Neuronal stem cell (in vitro differentiated cells): ENCODE data around the gene ACOT11.
A peak's percentile ranks its signal among the peaks of the same experiment; 100 is the strongest.

Experiments
- DNase-seq: peaks from one replicate; pipeline ENCODE4 v3.0.0-alpha.2; 2013; ENCODE audit warnings: low spot score
- H2AFZ ChIP-seq: one replicate; pipeline ENCODE4 v1.6.1; 2013; ENCODE audit warnings: mild to moderate bottlenecking, low read length, inconsistent platforms
- H2AK5ac ChIP-seq: 2 replicates; pipeline ENCODE4 v1.6.1; 2013; ENCODE audit warnings: low read depth, mild to moderate bottlenecking, inconsistent platforms, low read length, moderate library complexity, mixed read lengths
- H2BK120ac ChIP-seq: 2 replicates; pipeline ENCODE4 v1.6.1; 2013; ENCODE audit warnings: low read depth, mild to moderate bottlenecking, inconsistent platforms, low read length, moderate library complexity, mixed read lengths
- H2BK12ac ChIP-seq: one replicate; pipeline ENCODE4 v1.6.1; 2013; ENCODE audit warnings: low read length, inconsistent platforms
- H2BK15ac ChIP-seq: 2 replicates; pipeline ENCODE4 v1.6.1; 2013; ENCODE audit warnings: mild to moderate bottlenecking, low read length, inconsistent platforms, mixed read lengths
- H2BK5ac ChIP-seq: one replicate; pipeline ENCODE4 v1.6.1; 2013; ENCODE audit warnings: inconsistent platforms, mild to moderate bottlenecking, low read length, moderate library complexity
- H3K14ac ChIP-seq: one replicate; pipeline ENCODE4 v1.6.1; 2013; ENCODE audit warnings: low read length, inconsistent platforms
- H3K18ac ChIP-seq: 2 replicates; pipeline ENCODE4 v1.6.1; 2013; ENCODE audit warnings: low read length, inconsistent platforms
- H3K23ac ChIP-seq: 2 replicates; pipeline ENCODE4 v1.6.1; 2013; ENCODE audit warnings: low read depth, mild to moderate bottlenecking, mixed read lengths, low read length, inconsistent platforms; ENCODE audit not compliant: poor library complexity
- H3K27ac ChIP-seq: replicated peaks from 3 replicates; pipeline ENCODE4 v1.5.1; 2013; ENCODE audit warnings: low read length, inconsistent platforms
- H3K27me3 ChIP-seq, 3 experiments: 2 replicates each; pipeline ENCODE4 v1.6.1; 2013; ENCODE audit warnings: low read length in 3 of 3, mild to moderate bottlenecking in 2 of 3, inconsistent platforms in 1 of 3, low read depth in 1 of 3, mixed read lengths in 1 of 3, moderate library complexity in 1 of 3; ENCODE audit not compliant: control insufficient read depth in 3 of 3, insufficient read depth in 3 of 3
- H3K36me3 ChIP-seq, 2 donors: replicated peaks in 1 of 2; 2 replicates each; pipeline ENCODE4 v1.6.1; 2013; ENCODE audit warnings: low read length in 2 of 2; ENCODE audit not compliant: control insufficient read depth in 2 of 2, insufficient read depth in 2 of 2
- H3K4ac ChIP-seq: 2 replicates; pipeline ENCODE4 v1.6.1; 2013; ENCODE audit warnings: inconsistent platforms, mild to moderate bottlenecking, low read length, moderate library complexity
- H3K4me1 ChIP-seq, 2 donors: 1 replicate in 1 of 2; 2 replicates in 1 of 2; pipeline ENCODE4 v1.6.1; 2013; ENCODE audit warnings: low read length in 2 of 2, low read depth in 1 of 2; ENCODE audit not compliant: control insufficient read depth in 2 of 2, insufficient read depth in 1 of 2
- H3K4me2 ChIP-seq: one replicate; pipeline ENCODE4 v1.6.1; 2013; ENCODE audit warnings: mild to moderate bottlenecking, low read length, inconsistent platforms; ENCODE audit not compliant: insufficient read depth, poor library complexity, severe bottlenecking
- H3K4me3 ChIP-seq, 2 donors: 2 replicates each; pipeline ENCODE4 v1.5.1; 2013; ENCODE audit warnings: low read length in 2 of 2, mild to moderate bottlenecking in 2 of 2, inconsistent platforms in 1 of 2, moderate library complexity in 1 of 2
- H3K79me1 ChIP-seq: one replicate; pipeline ENCODE4 v1.6.1; 2013; ENCODE audit warnings: low read depth, mild to moderate bottlenecking, inconsistent platforms, low read length, moderate library complexity
- H3K9ac ChIP-seq: one replicate; pipeline ENCODE4 v1.6.1; 2013; ENCODE audit warnings: mild to moderate bottlenecking, low read depth, low read length, inconsistent platforms; ENCODE audit not compliant: poor library complexity
- H3K9me3 ChIP-seq, 2 donors: replicated peaks in 1 of 2; 2 replicates each; pipeline versions ENCODE3 to v1.6.1; 2013; ENCODE audit warnings: low read length in 2 of 2, mild to moderate bottlenecking in 2 of 2, inconsistent platforms in 1 of 2, low read depth in 1 of 2, mixed read lengths in 1 of 2, moderate library complexity in 1 of 2; ENCODE audit not compliant: control insufficient read depth in 2 of 2, insufficient read depth in 1 of 2
- H4K8ac ChIP-seq: one replicate; pipeline ENCODE4 v1.6.1; 2013; ENCODE audit warnings: low read depth, mild to moderate bottlenecking, inconsistent platforms, low read length, moderate library complexity
- H4K91ac ChIP-seq: one replicate; pipeline ENCODE4 v1.6.1; 2013; ENCODE audit warnings: low read length, low read depth, mild to moderate bottlenecking, inconsistent platforms; ENCODE audit not compliant: poor library complexity
- WGBS, 2 donors: extraction: QIAGEN DNeasy Blood & Tissue Kit; methylation state at CpG; one replicate each; pipeline ENCODE4 v1.1.7; 2013; ENCODE audit warnings: missing lambda C conversion rate in 2 of 2, mixed read lengths in 1 of 2; ENCODE audit not compliant: insufficient read length in 2 of 2, insufficient replicate concordance in 1 of 2; ENCODE audit errors: extremely low coverage in 2 of 2; 5-methylcytosine and 5-hydroxymethylcytosine counted together

Gene ACOT11

DNA sequence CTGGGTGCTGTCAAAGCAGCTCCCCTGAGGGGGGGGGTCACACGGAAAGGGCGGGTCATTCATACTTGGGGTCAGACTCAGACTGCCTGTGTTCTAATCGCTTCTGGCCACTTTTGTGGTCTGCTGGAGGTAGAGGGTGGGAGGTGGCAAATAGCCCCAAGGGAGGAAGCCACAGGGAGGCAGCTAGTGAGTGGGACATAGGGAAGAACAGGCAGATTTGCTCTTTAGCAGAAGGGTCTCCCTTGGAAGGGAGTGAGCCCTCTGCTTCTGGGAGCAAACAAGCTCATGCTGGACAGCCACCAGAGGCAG, 24.5 kb downstream of the ACOT11 start:
- peak overlapping the region; percentile 89 for H2AFZ ChIP-seq
- H2BK12ac ChIP-seq: no peak overlapping the region
- peak overlapping the region; percentile 38 for H2BK15ac ChIP-seq
- WGBS, 2 donors: no CpG with 5 or more reads among the region's 3 CpGs
- H3K4ac ChIP-seq: peak overlapping the region; percentile 77
- no peaks in the 10 kb centered on the region for H3K9me3 ChIP-seq
- no peaks in the 10 kb centered on the region for H3K36me3 ChIP-seq
- H2BK5ac ChIP-seq: peak overlapping the region; percentile 78
- peak overlapping the region; percentile 48 for H2AK5ac ChIP-seq
- DNase-seq: no peak
- no peaks in the 10 kb centered on the region for H3K79me1 ChIP-seq
- no peak overlapping the region for H4K8ac ChIP-seq
- H3K4me1 ChIP-seq: peaks cover 14 to 26% of the 10 kb centered on the region in 2 donors
- H3K9ac ChIP-seq: peak overlapping the region; percentile 13
- H3K23ac ChIP-seq: no peak overlapping the region
- no peak overlapping the region for H4K91ac ChIP-seq
- H2BK120ac ChIP-seq: peak overlapping the region; percentile 83
- peak overlapping the region; percentile 91 for H3K18ac ChIP-seq
- no peaks in the 10 kb centered on the region for H3K27me3 ChIP-seq
- H3K4me3 ChIP-seq: no peak overlapping the region
- H3K14ac ChIP-seq: peak overlapping the region; percentile 59
- H3K4me2 ChIP-seq: peak overlapping the region; percentile 31
- H3K27ac ChIP-seq: no peak overlapping the region

DNA sequence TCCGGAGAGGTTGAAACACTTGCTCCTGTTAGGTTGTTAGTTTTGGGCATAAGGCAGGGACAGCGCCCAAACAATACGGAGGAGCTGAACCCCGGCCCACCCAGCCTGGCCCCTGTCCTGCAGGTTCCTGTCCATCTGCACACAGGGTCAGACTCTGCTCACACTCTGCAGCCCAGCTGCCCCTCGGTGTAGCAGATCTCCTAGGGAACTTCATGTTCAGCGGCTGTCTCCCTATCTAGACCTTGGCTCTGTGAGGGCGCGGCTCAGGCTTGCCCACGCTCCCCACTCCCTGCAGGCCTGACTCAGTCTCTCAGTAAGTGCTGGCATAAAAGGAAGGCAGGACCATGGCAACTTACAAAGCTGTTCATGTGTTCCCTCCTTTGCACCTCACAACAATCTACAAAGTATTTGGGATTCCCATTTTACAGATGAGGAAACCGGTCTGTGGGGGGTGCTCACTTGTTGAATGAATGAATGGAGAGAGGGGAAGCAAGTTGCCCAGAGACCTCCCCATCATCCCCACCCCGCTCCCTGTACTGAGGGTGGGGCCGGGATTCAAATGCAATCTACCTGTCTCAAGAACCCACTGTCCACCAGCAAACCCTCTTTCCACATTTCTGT, 26.2 kb downstream of the ACOT11 start:
- no peak overlapping the region for H3K18ac ChIP-seq
- H3K27me3 ChIP-seq: no peaks in the 10 kb centered on the region
- H2BK120ac ChIP-seq: no peak overlapping the region
- no peak overlapping the region for H3K27ac ChIP-seq
- no CpG with 5 or more reads among the region's 12 CpGs for WGBS, 2 donors
- no peak overlapping the region for H3K4me2 ChIP-seq
- H3K14ac ChIP-seq: no peak overlapping the region
- no peak overlapping the region for H4K8ac ChIP-seq
- no peaks in the 10 kb centered on the region for H3K79me1 ChIP-seq
- H2BK15ac ChIP-seq: no peak overlapping the region
- peaks cover 0 to 2% of the 10 kb centered on the region in 2 donors for H3K9me3 ChIP-seq
- H4K91ac ChIP-seq: no peak overlapping the region
- no peak overlapping the region for H2AK5ac ChIP-seq
- no peak overlapping the region for H2AFZ ChIP-seq
- no peak overlapping the region for H2BK5ac ChIP-seq
- DNase-seq: no peak
- peaks cover 14 to 27% of the 10 kb centered on the region in 2 donors for H3K4me1 ChIP-seq
- H3K9ac ChIP-seq: no peak overlapping the region
- no peak overlapping the region for H3K4ac ChIP-seq
- H2BK12ac ChIP-seq: no peak overlapping the region
- no peak overlapping the region for H3K4me3 ChIP-seq
- no peak overlapping the region for H3K23ac ChIP-seq
- H3K36me3 ChIP-seq: no peaks in the 10 kb centered on the region

DNA sequence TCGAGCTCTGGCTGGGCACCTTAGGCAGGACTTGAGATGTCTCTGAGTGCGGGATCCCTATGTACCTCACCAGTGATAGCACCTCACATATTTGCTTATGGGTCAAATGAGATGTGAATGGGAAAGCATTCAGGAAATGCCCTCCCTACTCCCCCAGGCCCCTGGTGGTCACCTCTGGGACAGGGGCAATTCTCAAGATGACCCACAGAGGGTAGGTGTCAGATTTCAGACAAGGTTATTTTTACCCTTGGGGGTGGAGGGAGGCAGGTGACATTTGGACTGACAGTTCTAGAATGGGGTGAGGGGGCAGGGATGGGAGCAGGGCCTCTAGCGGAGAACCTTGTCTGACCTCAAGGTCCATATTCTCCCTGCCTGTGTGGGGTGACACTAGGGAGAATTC, 27.1 kb downstream of the ACOT11 start:
- H2BK12ac ChIP-seq: no peak overlapping the region
- no peak overlapping the region for H3K23ac ChIP-seq
- H3K18ac ChIP-seq: no peak overlapping the region
- H2BK120ac ChIP-seq: no peak overlapping the region
- H2AK5ac ChIP-seq: no peak overlapping the region
- H3K36me3 ChIP-seq: no peaks in the 10 kb centered on the region
- no peak overlapping the region for H3K9ac ChIP-seq
- no peak overlapping the region for H3K4ac ChIP-seq
- no CpG with 5 or more reads among the region's 3 CpGs for WGBS, 2 donors
- H3K27me3 ChIP-seq: no peaks in the 10 kb centered on the region
- peaks cover 0 to 2% of the 10 kb centered on the region in 2 donors for H3K9me3 ChIP-seq
- no peak overlapping the region for H2BK5ac ChIP-seq
- H3K27ac ChIP-seq: no peak overlapping the region
- H3K4me2 ChIP-seq: no peak overlapping the region
- H2AFZ ChIP-seq: no peak overlapping the region
- H3K14ac ChIP-seq: no peak overlapping the region
- peaks cover 14 to 33% of the 10 kb centered on the region in 2 donors for H3K4me1 ChIP-seq
- no peak overlapping the region for H3K4me3 ChIP-seq
- DNase-seq: no peak
- no peak overlapping the region for H4K91ac ChIP-seq
- no peak overlapping the region for H4K8ac ChIP-seq
- no peaks in the 10 kb centered on the region for H3K79me1 ChIP-seq
- no peak overlapping the region for H2BK15ac ChIP-seq

DNA sequence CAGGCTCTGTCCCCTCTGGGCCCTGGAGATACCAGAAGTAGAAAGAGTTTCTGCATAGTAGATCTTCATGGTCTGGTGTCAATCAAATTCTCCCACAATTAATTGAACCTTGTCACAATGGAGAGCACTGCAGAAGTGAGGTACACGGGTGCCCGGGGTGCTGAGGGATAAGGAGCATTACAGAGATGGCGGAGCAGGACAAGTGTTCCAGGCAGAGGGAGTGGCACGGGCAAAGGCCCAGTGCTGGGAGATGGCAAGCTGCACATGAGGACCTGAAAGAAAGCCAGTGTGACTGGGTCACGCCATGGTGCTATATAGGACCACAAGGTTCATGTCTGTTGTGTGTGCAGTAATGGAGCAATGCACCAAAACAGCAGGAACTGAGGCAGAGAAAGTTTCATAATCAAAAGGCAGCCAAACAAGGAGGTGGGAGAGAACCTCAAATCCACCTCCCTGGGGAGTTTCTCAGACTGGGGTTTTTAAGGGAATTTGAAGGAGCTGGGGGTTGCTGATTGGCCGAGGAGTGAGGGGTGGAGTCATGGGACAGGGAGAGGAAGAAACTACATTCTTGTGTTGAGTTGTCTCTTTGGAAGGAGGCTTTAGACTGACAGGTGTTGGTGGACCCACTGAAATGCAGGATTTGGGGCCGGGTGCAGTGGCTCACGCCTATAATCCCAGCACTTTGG, 27.7 kb downstream of the ACOT11 start:
- Histone ChIP-seq H3K18ac (peak overlapping the region; percentile 56), H2BK15ac (no peak overlapping the region), H3K4me1 (peaks cover 14 to 33% of the 10 kb centered on the region in 2 donors), H3K4me3 (no peak overlapping the region), H2BK120ac (no peak overlapping the region), H3K9ac (peak overlapping the region; percentile 57), H3K4ac (no peak overlapping the region), H3K27ac (no peak overlapping the region), H3K23ac (no peak overlapping the region), H3K14ac (no peak overlapping the region), H2BK12ac (peak overlapping the region; percentile 24), H2BK5ac (no peak overlapping the region), H3K9me3 (peaks cover 0 to 2% of the 10 kb centered on the region in 2 donors), H2AFZ (no peak overlapping the region), H3K4me2 (no peak overlapping the region), H2AK5ac (peak overlapping the region; percentile 3), H3K27me3 (no peaks in the 10 kb centered on the region), H4K91ac (no peak overlapping the region), H3K79me1 (no peaks in the 10 kb centered on the region), H4K8ac (no peak overlapping the region), H3K36me3 (no peaks in the 10 kb centered on the region)
- no peak for DNase-seq
- WGBS, 2 donors: no CpG with 5 or more reads among the region's 8 CpGs
